Esophagus squamous epithelium (tissue), 4 donors: ENCODE measurements around the gene BIN1.

Experiments
- POLR2A ChIP-seq, 4 donors: fragments of 450-650 bp; IDR thresholded peaks; one replicate each; pipeline ENCODE4 v1.6.1; 2017; ENCODE audit warnings: antibody characterized with exemption in 4 of 4, mild to moderate bottlenecking in 4 of 4, moderate library complexity in 3 of 4
- TF ChIP-seq, protein P1 (sequence below), 6 experiments: fragments of 450-650 bp in 4 of 6; fragments of 200-600 bp in 2 of 6; sonication (generic) in 2 of 6; IDR thresholded peaks; one replicate each; pipeline ENCODE4 v1.5.1; 2016 to 2019; ENCODE audit warnings: antibody characterized with exemption in 6 of 6, mild to moderate bottlenecking in 4 of 6, moderate library complexity in 4 of 6

DNA sequence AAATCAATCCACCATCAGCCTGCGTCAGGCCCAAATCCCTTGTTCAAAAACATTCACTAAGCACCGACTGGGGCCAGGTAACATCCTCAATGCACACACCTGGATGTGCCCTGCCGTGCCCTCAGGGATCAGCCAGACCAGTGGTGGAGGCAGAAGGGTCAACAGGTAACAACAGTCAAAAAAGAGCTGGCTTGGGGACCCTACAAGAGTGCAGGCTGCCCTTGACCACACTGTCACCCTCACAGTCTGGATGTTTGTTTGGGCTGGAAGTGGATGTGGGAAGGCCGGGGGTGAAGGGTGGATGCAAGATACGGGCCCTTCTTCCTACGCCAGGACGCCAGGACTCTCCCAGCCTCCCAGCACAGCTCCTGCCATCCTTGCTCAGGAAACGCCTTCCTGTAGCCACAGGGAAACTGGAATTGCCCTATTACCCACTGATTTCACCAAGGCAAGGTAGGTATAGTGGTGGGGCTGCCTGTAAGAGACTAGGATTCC lies 2.7 kb downstream of the BIN1 start:
- TF ChIP-seq, protein P1, sequence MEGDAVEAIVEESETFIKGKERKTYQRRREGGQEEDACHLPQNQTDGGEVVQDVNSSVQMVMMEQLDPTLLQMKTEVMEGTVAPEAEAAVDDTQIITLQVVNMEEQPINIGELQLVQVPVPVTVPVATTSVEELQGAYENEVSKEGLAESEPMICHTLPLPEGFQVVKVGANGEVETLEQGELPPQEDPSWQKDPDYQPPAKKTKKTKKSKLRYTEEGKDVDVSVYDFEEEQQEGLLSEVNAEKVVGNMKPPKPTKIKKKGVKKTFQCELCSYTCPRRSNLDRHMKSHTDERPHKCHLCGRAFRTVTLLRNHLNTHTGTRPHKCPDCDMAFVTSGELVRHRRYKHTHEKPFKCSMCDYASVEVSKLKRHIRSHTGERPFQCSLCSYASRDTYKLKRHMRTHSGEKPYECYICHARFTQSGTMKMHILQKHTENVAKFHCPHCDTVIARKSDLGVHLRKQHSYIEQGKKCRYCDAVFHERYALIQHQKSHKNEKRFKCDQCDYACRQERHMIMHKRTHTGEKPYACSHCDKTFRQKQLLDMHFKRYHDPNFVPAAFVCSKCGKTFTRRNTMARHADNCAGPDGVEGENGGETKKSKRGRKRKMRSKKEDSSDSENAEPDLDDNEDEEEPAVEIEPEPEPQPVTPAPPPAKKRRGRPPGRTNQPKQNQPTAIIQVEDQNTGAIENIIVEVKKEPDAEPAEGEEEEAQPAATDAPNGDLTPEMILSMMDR (IDR thresholded peaks at IDR 0.05), result no peak
- TF ChIP-seq POLR2A (IDR thresholded peaks at IDR 0.05), result no peak
